HepG2 (cell line): ENCODE results near the gene FAM3D. TPM values are rescaled to one million over a fixed set of nuclear protein-coding genes. Genes with fewer than 3 reads are reported as not detected.

ENCODE experiments used
- DDIT3 ChIP-seq: sonication (generic); formaldehyde crosslinking; IDR thresholded peaks from 2 replicates; pipeline ENCODE4 v1.4.0; 2020; ENCODE audit warnings: mild to moderate bottlenecking, missing genetic modification reagents
- ELF3 ChIP-seq: IDR thresholded peaks from 2 replicates; pipeline ENCODE4 v1.6.1; 2016; ENCODE audit warnings: missing genetic modification reagents, missing compliant biosample characterization
- FOXP1 ChIP-seq, 2 experiments: fragments of 450-650 bp in 1 of 2; IDR thresholded peaks; 2 replicates each; pipeline ENCODE4 v1.6.1; 2017 to 2018; ENCODE audit warnings: antibody characterized with exemption in 1 of 2
- KLF9 ChIP-seq: IDR thresholded peaks from 2 replicates; pipeline ENCODE4 v1.6.1; 2016; ENCODE audit warnings: low read depth
- NFRKB ChIP-seq: fragments of 450-650 bp; IDR thresholded peaks from 2 replicates; pipeline ENCODE4 v1.6.1; 2017
- NR1H2 ChIP-seq: sonication (generic); formaldehyde crosslinking; IDR thresholded peaks from 2 replicates; pipeline ENCODE4 v1.8.1; 2022; ENCODE audit warnings: low read depth, missing genetic modification reagents, borderline replicate concordance
- SMAD9 ChIP-seq: sonication (generic); formaldehyde crosslinking; IDR thresholded peaks from 2 replicates; pipeline ENCODE4 v1.5.1; 2020; ENCODE audit warnings: mild to moderate bottlenecking, missing genetic modification reagents
- SNAPC4 ChIP-seq: sonication (generic); formaldehyde crosslinking; IDR thresholded peaks from 2 replicates; pipeline ENCODE4 v1.4.0; 2020; ENCODE audit warnings: mild to moderate bottlenecking, missing genetic modification reagents
- ZNF18 ChIP-seq: sonication (generic); formaldehyde crosslinking; IDR thresholded peaks from 2 replicates; pipeline ENCODE4 v1.8.0; 2022; ENCODE audit warnings: mild to moderate bottlenecking, missing genetic modification reagents; ENCODE audit not compliant: insufficient replicate concordance
- ZNF710 ChIP-seq: sonication (generic); formaldehyde crosslinking; IDR thresholded peaks from 2 replicates; pipeline ENCODE4 v1.5.0; 2020; ENCODE audit warnings: mild to moderate bottlenecking, missing genetic modification reagents, borderline replicate concordance
- ZNF780A ChIP-seq: sonication (generic); formaldehyde crosslinking; IDR thresholded peaks from 2 replicates; pipeline ENCODE4 v1.8.0; 2022; ENCODE audit warnings: mild to moderate bottlenecking, missing genetic modification reagents, moderate library complexity
- polyA plus RNA-seq, 8 experiments: library from polyadenylated mRNA; depleted of rRNA in 3 of 8; stranded (reverse) in 7 of 8; unstranded in 1 of 8; fragments of >200 nt; fragmentation: Illumina TruSeq in 4 of 8; extraction: Trizol in 4 of 8; gene quantifications; 2 replicates each; pipeline versions ENCODE4 v1.2.1 to v1.2.3, GENCODE V29; 2011 to 2016; ENCODE audit warnings: low read depth in 4 of 8, missing spikeins in 1 of 8, mixed read lengths in 1 of 8; ENCODE audit not compliant: insufficient read depth in 1 of 8
- total RNA-seq, 5 experiments: library from RNA; depleted of rRNA; stranded (reverse); fragments of >200 nt; fragmentation: Illumina TruSeq; extraction: Trizol; gene quantifications; 2 replicates each; pipeline ENCODE4 v1.2.3, GENCODE V29; 2016; ENCODE audit warnings: low read depth in 1 of 5

FAM3D gene
- total and polyA plus RNA-seq, 2 of the 13 experiments (the other 11 are each of a cell fraction or from before 2014, with no cell fraction given) = not detected

- TF ChIP-seq ZNF18 (CRISPR knock-in tag) (no peak), FOXP1 (IDR thresholded peaks at IDR 0.05) (no peak), FOXP1 (CRISPR knock-in tag; IDR thresholded peaks at IDR 0.05) (no peak), ELF3 (no peak), ZNF780A (CRISPR knock-in tag) (no peak), NFRKB (no peak), SMAD9 (no peak), SNAPC4 (CRISPR knock-in tag) (no peak), KLF9 (no peak), DDIT3 (CRISPR knock-in tag) (no peak), ZNF710 (CRISPR knock-in tag) (no peak), NR1H2 (no peak)
Observed at GRCh38 chr3:58657036-58657520, 9.5 kb downstream of the FAM3D start (continued).
